ENCODE results near the gene DVL1.
"Not testable (repeated sequence)": the region's sequence is repeated elsewhere in the genome, so short reads cannot be mapped to it uniquely, and the experiment has no call there.

DVL1 gene

DNA sequence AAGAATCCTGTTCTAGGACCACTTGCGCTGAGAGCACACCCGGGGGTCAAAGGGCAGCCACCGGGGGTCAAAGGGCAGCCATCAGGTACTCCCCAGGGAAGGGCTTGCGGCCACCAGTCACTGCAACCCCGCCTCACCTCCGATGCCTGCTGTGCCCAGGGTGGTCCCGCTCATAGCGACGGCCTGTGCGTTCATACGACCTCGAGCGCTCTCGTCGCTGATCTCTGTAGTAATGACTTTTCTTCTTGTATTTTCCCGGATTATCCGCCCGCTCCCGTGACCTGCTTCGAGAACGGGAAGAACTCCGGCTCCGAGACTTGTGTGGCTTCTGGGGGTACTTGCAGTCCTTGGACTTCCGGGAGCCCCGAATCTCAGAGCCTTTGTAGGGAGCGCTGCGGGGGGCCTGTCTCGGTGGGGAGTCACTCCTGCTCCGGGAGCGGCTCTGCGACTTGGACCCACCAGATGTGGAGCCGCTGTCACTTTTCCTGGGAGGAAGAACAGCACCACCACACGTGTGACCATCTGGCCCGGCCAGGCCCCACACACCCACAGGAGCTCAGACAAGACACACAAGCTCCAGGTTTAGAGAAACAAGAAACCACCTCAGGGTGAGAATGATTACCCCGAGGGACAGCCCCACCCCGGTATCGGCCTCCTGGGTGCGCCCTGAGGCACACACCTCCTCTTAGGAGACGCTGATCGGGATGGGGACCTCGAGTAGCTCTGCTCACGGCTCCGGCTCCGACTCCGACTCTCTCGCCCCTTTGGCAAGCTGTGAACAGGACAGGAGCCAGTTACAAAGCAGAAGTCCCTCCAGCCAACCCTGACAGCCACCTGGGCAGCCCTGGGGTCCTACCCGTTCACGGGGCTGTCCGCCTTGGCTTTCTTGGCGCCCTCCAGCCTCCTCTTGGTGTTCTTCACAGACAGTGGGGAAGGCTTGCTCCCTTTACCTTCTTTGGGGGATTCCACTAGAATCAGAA, 38.2 kb upstream of the DVL1 start:
- no peaks in the 10 kb centered on the region for H3K9me3 Mint-ChIP-seq
- no peak overlapping the region for H3K4me3 Mint-ChIP-seq
- no peak overlapping the region for H3K27ac Mint-ChIP-seq
- TF ChIP-seq, protein P1, sequence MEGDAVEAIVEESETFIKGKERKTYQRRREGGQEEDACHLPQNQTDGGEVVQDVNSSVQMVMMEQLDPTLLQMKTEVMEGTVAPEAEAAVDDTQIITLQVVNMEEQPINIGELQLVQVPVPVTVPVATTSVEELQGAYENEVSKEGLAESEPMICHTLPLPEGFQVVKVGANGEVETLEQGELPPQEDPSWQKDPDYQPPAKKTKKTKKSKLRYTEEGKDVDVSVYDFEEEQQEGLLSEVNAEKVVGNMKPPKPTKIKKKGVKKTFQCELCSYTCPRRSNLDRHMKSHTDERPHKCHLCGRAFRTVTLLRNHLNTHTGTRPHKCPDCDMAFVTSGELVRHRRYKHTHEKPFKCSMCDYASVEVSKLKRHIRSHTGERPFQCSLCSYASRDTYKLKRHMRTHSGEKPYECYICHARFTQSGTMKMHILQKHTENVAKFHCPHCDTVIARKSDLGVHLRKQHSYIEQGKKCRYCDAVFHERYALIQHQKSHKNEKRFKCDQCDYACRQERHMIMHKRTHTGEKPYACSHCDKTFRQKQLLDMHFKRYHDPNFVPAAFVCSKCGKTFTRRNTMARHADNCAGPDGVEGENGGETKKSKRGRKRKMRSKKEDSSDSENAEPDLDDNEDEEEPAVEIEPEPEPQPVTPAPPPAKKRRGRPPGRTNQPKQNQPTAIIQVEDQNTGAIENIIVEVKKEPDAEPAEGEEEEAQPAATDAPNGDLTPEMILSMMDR (IDR thresholded peaks at IDR 0.05; ENCODE audit: unreplicated experiment in 3 of 3), result no peak
- H3K36me3 Mint-ChIP-seq (ENCODE audit: low read depth), result peaks cover 71% of the 10 kb centered on the region
- no peaks in the 10 kb centered on the region for H3K4me1 Mint-ChIP-seq
- H3K27me3 Mint-ChIP-seq (ENCODE audit: low read depth), result no peaks in the 10 kb centered on the region

DNA sequence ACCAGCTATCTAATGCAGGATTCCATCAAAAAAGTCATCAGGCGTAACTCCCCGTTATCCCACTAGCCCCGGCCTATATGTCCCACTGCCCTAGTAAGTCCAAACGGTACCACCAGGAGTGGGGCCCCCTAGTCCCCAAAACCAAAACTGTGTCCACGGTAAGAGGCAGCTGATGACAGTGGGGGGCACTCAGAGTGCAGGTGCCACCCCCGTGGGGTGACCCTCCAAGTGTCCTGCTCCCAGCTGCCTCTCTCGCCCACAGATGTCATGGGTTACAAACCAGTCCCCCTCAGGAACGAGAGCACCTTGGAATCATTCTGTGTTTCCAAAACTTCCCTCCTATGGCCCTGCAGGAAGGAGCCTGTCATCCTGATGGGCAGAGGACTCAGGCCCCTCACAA, 36.7 kb upstream of the DVL1 start:
- no peak overlapping the region for H3K4me3 Mint-ChIP-seq
- TF ChIP-seq, protein P1 (IDR thresholded peaks at IDR 0.05; ENCODE audit: unreplicated experiment in 3 of 3), result no peak
- H3K9me3 Mint-ChIP-seq, result no peaks in the 10 kb centered on the region
- no peak overlapping the region for H3K27ac Mint-ChIP-seq
- peaks cover 57% of the 10 kb centered on the region for H3K36me3 Mint-ChIP-seq (ENCODE audit: low read depth)
- no peaks in the 10 kb centered on the region for H3K27me3 Mint-ChIP-seq (ENCODE audit: low read depth)
- H3K4me1 Mint-ChIP-seq, result no peaks in the 10 kb centered on the region

DNA sequence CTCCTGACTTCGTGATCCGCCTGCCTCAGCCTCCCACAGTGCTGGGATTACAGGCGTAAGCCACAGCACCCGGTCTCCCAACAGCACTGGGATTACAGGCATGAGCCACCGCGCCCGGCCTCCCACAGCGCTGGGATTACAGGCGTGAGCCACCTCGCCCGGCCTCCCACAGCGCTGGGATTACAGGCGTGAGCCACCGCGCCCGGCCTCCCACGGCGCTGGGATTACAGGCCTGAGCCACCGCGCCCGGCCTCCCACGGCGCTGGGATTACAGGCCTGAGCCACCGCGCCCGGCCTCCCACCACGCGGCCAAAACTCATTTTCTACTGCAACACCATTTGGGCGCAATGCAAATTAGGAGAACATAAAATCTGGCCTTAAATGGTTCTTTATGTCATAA, 36.1 kb upstream of the DVL1 start:
- H3K27ac Mint-ChIP-seq; H3K27me3 Mint-ChIP-seq (ENCODE audit: low read depth); H3K4me3 Mint-ChIP-seq; H3K4me1 Mint-ChIP-seq; H3K9me3 Mint-ChIP-seq: not testable (repeated sequence)
- H3K36me3 Mint-ChIP-seq (ENCODE audit: low read depth), result peaks cover 51% of the 10 kb centered on the region

DNA sequence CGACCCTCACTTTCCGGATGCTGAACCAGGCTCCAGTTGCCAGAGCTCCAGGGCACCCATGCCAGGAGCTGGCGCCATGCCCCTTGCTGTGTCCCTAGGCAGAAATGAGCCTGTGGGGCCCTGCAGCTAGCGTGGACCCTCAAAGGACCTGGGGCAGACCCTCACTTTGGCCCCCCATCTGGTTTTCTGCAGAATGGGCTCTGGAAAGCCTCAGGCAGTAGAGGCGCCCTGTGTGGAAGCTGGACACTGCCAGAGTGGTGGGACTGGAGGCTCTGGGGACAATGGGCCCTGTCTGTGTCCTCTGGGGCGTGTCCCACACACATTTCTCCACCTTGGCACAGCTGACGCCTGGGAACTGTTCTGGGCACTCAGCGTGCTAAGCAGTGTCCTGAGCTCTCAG, 32.1 kb upstream of the DVL1 start:
- Mint-ChIP-seq H3K4me3 (no peak overlapping the region), H3K4me1 (no peaks in the 10 kb centered on the region), H3K36me3 (ENCODE audit: low read depth) (peaks cover 16% of the 10 kb centered on the region)

DNA sequence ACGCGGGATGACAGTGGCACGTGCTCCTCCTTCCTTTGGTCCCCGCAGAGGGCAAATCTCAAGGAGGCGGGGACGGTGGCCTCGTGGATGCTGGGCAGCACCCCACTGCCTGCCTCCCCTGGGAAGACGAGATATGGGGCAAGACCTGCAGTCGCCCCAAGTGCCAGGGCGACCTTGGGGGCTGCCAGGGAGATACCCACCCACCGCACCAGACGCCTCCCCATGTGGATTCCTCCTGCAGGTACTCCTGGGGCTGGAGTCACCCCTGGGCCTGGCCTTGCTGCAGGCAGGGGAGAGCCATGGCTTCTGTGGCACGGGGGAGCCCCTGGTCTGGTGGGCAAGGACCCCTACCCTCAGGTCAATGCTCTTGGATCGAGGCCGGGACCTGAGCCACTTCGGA, 31.6 kb upstream of the DVL1 start:
- Mint-ChIP-seq H3K27ac (no peak overlapping the region), H3K9me3 (no peaks in the 10 kb centered on the region), H3K4me3 (no peak overlapping the region), H3K27me3 (ENCODE audit: low read depth) (no peaks in the 10 kb centered on the region), H3K36me3 (ENCODE audit: low read depth) (peaks cover 12% of the 10 kb centered on the region), H3K4me1 (no peaks in the 10 kb centered on the region)
- TF ChIP-seq, protein P1 (IDR thresholded peaks at IDR 0.05; ENCODE audit: unreplicated experiment in 3 of 3), result no peak

More for the DNA sequence above, 32.1 kb upstream of the DVL1 start:
- no peaks in the 10 kb centered on the region for H3K27me3 Mint-ChIP-seq (ENCODE audit: low read depth)
- H3K9me3 Mint-ChIP-seq, result no peaks in the 10 kb centered on the region
- TF ChIP-seq, protein P1 (IDR thresholded peaks at IDR 0.05; ENCODE audit: unreplicated experiment in 3 of 3), result no peak
- H3K27ac Mint-ChIP-seq, result no peak overlapping the region

DNA sequence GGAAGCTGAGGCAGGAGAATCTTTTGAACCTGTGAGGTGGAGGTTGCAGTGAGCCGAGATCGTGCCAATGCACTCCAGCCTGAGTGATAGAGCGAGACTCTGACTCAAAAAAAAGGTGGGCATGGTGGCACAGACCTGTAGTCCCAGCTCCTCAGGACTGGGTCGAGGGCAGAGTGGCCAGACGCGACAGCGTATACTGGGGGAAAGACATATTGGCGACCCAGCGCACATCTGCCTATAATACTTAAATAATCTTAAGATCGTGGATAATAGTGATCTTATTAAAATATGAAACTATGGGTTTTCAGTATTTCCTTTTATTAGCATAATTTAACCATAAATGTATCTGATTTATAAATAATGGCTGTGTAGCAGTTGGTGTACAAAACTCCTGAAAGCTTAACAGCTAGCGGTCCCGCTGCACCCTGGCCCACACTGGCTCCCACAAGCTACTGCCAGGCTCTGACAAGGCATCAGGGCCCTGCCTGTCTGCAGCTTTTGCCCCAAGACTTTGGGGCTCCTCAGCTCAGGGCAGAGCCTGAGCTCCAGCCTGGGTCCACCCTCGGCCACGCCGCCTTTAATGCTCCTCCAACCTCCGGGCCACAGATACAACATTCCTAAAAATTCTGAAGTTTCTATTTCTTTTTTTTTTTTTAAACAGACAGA, 28.5 kb upstream of the DVL1 start:
- Mint-ChIP-seq H3K27ac (no peak overlapping the region), H3K36me3 (ENCODE audit: low read depth) (no peaks in the 10 kb centered on the region), H3K4me1 (peaks cover 6% of the 10 kb centered on the region), H3K9me3 (no peaks in the 10 kb centered on the region), H3K27me3 (ENCODE audit: low read depth) (no peaks in the 10 kb centered on the region), H3K4me3 (peak overlapping the region in 2 of 3 experiments; percentile 29 to 30)
- TF ChIP-seq, protein P1 (IDR thresholded peaks at IDR 0.05; ENCODE audit: unreplicated experiment in 3 of 3), result no peak

All from nephron (organoid).